NCI-H526 (cell line): ENCODE data around the gene INPP5A.
"Not testable (repeated sequence)": the region's sequence is repeated elsewhere in the genome, so short reads cannot be mapped to it uniquely, and the experiment has no call there.

Source experiments
- DNase-seq, 2 experiments: peaks; one replicate each; lab custom pipeline; 2025; lab: John Stamatoyannopoulos, UW

INPP5A gene

DNA sequence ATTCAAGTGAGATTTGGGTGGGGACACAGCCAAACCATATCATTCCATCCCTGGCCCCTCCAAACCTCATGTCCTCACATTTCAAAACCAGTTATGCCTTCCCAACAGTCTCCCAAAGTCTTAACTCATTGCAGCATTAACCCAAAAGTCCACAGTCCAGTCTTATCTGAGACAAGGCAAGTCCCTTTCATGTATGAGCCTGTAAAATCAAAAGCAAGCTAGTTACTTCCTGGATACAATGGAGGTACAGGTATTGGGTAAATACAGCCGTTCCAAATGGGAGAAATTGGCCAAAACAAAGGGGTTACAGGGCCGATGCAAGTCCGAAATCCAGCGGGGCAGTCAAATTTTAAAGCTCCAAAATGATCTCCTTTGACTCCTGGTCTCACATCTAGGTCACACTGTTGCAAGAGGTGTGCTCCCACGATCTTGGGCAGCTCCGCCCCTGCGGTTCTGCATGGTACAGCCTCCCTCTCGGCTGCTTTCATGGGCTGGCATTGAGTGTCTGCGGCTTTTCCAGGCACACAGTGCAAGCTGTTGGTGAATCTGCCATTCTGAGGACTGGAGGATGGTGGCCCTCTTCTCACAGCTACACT, 61.5 kb downstream of the INPP5A start:
- not testable (repeated sequence) for DNase-seq

GRCh38 chr10:132599732-132600131, 62.1 kb downstream of the INPP5A start:
- no peak for DNase-seq

GRCh38 chr10:132600416-132600815, 62.8 kb downstream of the INPP5A start:
- no peak for DNase-seq

GRCh38 chr10:132601567-132601966, 64.0 kb downstream of the INPP5A start:
- no peak for DNase-seq

- DNase-seq: no peak
Measured at GRCh38 chr10:132602614-132603013, 65.0 kb downstream of the INPP5A start.

DNA sequence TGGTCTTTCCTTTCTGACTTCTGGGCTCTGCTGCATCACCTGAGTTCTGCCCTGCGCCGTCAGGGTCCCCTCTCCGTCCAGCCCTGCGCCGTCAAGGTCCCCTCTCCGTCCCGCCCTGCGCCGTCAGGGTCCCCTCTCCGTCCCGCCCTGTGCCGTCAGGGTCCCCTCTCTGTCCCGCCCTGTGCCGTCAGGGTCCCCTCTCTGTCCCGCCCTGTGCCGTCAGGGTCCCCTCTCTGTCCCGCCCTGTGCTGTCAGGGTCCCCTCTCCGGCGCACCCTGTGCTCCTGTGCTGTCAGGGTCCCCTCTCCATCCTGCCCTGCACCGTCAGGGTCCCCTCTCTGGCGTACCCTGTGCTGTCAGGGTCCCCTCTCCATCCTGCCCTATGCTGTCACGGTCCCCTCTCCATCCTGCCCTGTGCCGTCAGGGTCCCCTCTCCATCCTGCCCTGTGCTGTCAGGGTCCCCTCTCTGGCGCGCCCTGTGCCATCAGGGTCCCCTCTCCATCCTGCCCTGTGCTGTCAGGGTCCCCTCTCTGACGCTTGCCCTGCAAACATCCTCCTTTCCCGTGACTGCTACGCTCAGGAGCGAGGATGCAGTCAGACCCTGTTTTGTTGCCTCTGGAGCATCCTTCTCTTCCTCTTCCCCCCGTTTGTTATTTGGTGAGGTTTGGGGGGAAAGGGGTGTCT, 66.4 kb downstream of the INPP5A start:
- DNase-seq: no peak

DNA sequence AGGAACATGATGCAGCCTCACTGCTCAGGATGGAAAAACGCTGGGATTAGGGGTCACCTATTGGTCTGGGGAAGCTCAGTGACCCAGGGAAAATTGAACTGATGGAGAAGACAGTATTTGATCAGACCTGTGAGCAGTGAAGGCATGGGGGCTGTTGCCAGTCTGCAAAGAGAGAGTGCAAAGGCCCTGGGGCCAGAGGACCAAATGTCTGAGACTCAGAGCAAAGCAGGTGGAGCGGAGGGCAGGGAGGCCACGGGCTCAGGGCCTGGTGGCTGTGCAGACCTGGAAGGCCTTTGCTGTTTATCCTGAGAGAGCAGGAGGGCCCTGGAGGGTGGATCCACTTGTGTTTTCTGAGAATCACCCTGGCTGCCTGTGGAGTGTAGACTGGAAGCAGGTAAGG, 67.1 kb downstream of the INPP5A start:
- no peak for DNase-seq

DNA sequence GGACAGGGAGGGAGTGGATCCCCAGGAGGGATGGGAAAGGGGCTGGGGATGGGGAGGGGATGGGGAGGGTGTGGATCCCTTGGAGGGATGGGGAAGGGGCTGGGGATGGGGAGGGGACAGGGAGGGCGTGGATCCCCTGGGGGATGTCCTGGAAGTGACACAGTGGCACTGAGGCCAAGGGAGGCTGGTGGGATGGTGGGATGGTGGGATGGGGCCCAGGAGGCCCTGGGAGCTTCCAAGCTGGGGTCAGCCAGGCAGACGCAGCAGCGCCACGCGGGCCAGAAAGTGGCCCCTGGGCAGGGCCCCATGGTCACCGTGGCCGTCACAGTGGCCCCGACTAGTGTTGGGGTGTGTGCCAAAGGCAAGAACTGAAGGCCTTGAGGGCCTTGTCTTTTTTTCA, 67.8 kb downstream of the INPP5A start:
- no peak for DNase-seq

DNA sequence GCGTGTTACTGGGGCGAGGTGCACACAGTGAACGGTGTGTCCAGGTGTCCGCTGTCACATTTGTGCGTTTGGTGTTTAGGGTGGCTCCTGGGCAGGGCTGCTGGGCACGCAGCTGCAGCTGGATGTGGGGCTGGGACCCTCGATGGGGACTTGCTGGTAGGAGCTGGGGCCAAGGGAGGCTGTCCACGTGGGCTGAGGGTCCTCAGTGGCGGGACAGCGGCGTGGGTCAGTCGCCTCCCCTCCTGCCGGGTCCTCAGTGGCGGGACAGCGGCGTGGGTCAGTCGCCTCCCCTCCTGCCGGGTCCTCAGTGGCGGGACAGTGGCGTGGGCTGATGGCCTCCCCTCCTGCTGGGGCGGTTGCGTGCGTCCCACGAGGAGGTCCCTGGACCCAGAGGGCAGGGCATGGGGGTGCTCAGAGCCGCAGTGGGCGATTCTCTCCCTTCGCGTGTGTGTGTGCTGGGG, 68.5 kb downstream of the INPP5A start:
- no peak for DNase-seq

- no peak for DNase-seq
Measured at GRCh38 chr10:132606536-132607316, 69.1 kb downstream of the INPP5A start.

DNA sequence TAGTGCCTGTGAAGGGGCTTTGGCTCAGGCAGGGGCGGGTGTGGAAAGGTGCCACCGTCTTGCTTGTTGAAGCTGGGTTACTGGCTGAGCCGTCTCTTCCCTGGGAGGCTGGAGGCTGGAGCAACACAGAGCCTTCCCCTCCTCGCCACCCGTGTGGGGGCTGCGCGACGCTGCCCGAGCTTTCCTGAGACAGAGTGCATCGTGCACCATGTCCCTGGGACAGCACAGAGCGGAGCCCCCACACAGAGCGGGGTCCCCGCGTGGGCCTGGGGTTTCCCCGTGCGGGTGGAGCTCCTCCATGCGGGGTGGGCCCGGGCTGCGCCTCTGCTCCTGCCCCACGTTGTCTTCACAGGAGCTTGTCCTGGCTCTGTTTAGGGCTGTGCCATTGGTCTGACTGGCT, 69.9 kb downstream of the INPP5A start:
- no peak for DNase-seq

DNA sequence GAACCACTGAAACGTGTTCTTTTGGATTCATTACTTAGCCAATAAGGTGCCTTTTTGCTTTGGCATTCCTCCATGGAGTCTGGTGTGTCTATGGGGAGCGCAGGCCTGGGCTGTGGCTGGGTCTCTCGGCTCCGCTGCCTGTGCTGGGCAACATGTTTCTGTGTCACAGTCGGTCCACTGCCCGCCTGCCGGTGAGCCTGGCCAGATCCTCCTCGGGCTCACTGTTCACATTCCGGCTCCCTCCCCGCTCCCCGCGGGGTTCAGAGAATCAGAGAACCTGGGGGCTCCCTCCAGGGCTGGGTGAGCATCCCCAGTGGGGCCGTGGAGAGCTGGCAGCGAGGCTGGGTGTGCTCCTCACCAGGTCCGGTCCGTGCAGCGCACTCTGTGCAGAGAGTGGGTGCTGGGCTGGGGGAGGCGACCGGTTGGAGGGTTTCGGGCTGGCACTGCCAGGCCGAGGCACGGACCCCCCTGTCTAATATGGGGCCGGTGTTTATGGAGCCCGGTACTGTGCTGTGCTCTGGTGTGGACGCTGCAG, 70.4 kb downstream of the INPP5A start:
- DNase-seq: no peak

DNA sequence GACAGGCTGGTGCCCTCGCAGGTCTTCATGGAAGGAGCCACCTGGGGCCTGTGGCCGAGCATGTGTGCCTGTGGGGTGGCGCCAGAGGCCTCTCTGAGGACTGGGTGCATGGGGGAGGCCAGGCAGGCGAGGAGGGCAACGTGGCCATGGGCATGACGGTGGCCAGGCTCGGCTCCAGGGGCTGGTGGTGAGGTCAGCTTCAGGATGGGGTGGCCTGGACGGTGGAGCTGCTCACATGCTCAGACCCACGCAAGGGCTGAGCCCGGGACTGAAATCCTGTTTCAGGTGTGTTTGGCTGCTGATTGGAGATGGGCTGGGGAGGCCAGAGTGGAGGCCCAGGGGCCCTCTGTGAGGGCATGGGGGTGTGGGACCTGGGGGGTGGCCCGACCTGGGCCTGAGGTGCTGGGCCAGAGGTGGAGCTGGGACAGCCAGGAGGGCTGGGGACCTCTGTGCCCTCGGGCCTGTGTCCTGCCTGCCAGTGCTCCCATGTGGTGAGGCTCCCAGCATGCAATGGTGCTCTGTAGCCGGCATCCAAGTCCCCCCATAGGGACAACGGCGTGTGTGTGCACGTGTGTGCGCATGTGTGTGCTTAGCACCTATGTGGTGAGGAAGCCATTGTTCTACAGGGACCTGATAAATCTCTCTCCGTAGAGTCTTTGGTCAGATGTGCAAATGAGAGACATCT, 71.1 kb downstream of the INPP5A start:
- no peak for DNase-seq

GRCh38 chr10:132609211-132609610, 71.6 kb downstream of the INPP5A start:
- no peak for DNase-seq

GRCh38 chr10:132610071-132610701, 72.6 kb downstream of the INPP5A start:
- no peak for DNase-seq

GRCh38 chr10:132611026-132611910, 73.7 kb downstream of the INPP5A start:
- no peak for DNase-seq

DNA sequence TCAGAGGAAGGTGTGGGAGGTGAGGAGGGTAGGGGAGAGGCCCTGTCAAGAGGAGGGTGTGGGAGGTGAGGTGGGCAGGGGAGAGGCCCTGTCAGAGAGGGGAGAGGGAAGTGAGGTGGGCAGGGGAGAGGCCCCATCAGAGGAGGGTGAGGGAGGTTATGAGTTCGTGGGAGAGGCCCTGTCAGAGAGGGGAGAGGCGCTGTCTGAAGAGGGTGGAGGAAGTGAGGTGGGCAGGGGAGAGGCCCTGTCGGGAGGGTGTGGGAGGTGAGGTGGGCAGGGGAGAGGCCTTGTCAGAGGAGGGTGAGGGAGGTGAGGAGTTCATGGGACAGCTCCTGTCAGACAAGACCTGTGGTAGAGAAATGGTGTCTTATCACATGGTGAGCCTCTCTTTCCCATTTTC, 74.4 kb downstream of the INPP5A start:
- DNase-seq: no peak

DNA sequence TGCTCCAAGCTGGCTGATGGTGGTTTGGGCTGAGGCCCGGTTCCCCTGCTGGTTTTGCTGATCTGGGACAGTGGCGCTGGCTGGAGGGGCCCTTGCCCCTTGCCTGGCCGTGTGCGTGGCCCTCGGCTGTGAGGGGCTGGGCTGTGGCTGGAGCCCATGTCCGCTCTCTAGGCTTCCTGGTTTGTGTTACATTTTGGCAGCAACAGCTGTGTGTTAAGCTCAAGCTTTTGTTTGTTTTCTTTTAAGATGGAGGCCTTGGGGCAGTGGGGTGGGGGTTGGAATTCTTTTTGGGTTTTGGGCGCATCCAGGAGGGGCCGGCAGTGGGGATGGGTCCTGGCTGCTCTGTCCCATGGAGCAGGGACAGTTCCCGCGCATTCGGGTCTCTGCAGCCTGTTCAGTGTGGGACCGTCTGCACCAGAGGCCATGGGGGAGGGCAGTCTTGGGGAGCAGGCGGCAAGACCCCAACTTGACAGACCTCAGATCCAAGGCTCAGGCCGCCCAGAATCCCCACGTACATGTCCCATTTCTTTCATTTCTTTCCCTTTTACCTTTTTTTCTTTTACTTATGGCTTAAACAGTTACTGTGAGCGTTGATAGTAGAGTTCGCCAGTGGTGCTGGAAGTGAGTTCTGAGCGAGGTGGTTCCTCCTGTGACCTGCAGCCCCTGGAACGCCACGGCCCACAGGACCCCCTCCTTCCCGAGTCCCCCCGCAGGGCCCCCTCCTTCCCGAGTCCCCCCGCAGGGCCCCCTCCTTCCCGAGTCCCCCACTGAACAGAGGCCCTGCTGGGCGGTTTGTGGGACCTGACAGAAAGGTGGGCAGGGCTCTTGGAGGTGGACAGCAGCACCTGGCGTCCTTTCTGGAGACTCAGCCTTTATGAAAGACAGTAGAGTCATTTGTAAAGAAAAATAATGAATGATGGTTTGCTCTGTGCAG, 75.3 kb downstream of the INPP5A start:
- no peak for DNase-seq

- DNase-seq: no peak
Measured at GRCh38 chr10:132613566-132614348, 76.2 kb downstream of the INPP5A start.
